ENCODE results near the gene FTCDNL1.

GRCh38 chr2:199851501-199851810 is 464 bp upstream of the FTCDNL1 start:
- TF ChIP-seq EZH2 (IDR thresholded peaks at IDR 0.05) (no peak), POLR2AphosphoS5 (IDR thresholded peaks at IDR 0.05; ENCODE audit: borderline replicate concordance, low read depth, low read length) (no peak), FOXP2 (optimal IDR thresholded peaks at IDR 0.05; ENCODE audit: control extremely low read depth, extremely low read length, insufficient read depth) (no peak)
